ENCODE results near the gene MEGF8. TPM values are rescaled to one million over a fixed set of nuclear protein-coding genes. Genes with fewer than 3 reads are reported as not detected.

The MEGF8 gene
- total RNA-seq, 1 donor from 2014 or later, result 4.3 TPM

DNA sequence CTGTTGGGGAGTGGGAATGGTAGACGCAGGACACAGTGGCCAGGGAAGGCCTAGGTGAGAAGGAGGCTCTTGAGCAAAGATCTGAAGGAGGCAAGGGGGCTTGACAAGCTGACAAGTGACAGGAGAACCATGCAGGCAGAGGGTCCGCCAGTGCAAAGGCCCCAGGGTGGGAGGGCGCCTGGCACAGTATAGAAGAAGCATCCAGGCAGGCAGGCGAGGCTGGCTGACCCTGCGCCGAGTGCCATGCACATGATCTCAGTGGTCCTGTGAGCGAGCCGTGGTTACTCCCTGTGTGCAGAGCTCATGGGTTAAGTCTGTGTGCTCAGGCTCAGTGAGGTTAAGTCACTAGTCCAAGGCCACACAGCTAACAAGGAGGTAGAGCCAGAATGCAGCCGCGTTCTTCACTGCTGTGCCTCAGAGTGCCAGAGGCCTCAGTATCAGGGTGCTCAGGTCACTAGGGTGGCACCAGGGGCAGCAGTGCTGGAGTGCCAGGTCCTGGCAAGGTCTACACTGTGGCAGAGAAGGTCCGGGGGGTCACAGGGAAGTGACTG is 49.5 kb downstream of the MEGF8 start:
- intact Hi-C loops (cut with micrococcal nuclease), result no loop called here

DNA sequence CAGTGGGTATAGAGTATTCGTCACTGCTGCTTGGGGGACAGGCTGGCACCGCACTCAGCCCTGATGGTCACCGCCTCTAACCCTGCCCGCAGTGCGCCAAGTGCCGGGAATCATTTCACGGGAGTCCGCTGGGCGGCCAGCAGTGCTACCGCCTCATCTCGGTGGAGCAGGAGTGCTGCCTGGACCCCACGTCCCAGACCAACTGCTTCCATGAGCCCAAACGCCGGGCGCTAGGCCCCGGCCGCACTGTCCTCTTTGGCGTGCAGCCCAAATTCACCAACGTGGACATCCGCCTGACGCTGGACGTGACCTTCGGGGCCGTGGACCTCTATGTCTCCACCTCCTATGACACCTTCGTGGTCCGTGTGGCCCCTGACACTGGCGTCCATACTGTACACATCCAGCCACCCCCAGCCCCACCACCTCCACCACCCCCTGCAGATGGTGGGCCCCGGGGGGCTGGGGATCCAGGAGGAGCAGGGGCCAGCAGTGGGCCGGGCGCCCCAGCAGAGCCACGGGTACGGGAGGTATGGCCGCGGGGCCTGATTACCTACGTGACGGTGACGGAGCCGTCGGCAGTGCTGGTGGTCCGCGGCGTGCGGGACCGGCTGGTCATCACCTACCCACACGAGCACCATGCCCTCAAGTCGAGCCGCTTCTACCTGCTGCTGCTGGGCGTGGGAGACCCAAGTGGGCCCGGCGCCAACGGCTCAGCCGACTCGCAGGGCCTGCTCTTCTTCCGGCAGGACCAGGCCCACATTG is 50.2 kb downstream of the MEGF8 start:
- intact Hi-C loops (cut with micrococcal nuclease), result no loop called here

- intact Hi-C loops (cut with micrococcal nuclease), result no loop called here
These were observed 50.7 kb downstream of the MEGF8 start for GRCh38 chr19:42376177-42376555.

GRCh38 chr19:42378225-42379215 is 53.1 kb downstream of the MEGF8 start:
- intact Hi-C loops (cut with micrococcal nuclease), result no loop called here

DNA sequence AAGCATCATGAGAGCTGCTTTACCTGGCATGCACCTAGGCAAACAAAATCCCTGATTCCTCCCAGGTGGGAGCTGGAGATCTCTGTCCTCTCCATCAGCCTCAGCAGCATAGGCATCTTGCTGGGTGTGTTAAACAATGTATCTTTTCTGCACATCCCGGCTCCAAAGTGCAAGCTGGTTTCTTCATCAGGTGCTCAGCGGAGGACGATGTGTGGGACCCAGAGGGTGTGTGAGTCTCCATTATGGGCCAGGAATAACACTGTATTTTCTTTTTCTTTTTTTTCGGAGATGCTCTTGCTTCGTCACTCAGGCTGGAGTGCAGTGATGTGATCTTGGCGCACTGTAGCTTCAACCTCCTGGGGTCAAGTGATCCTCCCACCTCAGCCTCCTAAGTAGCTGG is 54.7 kb downstream of the MEGF8 start:
- intact Hi-C loops (cut with micrococcal nuclease), result loop anchor here (2.0 kb wide), 1 partner anchor 63 kb away; no protein-coding TSS in a partner anchor

DNA sequence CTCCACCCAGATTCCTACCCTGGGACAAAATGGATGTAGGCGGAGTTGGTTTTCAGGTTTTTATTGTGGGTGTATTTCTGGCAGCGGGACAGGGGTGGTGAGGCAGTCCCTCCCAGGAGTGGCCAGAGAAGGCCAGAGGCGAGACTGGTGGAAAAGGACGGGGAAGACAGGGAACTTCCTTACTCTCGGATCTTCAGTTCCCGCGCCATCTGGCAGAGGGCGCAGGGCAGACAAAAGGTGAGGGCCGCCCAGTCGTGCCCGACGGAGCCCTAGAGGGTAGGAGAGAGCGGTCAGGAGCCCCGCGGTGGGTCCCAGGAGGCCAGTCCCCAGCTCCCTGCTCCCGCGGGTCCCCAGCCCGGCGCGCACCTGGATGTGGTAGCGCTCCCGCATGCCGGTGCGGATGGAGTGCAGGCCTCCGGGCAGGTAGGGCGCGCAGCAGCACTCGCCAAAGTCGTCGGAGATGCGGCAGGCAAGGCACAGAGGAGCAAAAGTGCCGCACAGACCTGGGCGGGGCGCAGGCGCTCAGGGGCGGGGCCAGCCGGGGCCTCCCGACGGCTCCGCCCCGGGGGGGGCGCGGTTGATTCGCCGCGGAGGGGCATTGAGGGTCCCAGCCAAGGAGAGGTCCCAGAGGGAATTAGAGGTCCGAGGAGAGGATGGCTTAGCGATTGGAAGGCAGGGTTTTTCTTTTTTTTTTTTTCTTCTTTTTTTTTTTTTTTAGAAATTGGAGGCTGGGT is 61.7 kb downstream of the MEGF8 start:
- intact Hi-C loops (cut with micrococcal nuclease), result loop anchor here (1.0 kb wide), 3 partner anchors 10 to 46 kb away; no protein-coding TSS in a partner anchor

DNA sequence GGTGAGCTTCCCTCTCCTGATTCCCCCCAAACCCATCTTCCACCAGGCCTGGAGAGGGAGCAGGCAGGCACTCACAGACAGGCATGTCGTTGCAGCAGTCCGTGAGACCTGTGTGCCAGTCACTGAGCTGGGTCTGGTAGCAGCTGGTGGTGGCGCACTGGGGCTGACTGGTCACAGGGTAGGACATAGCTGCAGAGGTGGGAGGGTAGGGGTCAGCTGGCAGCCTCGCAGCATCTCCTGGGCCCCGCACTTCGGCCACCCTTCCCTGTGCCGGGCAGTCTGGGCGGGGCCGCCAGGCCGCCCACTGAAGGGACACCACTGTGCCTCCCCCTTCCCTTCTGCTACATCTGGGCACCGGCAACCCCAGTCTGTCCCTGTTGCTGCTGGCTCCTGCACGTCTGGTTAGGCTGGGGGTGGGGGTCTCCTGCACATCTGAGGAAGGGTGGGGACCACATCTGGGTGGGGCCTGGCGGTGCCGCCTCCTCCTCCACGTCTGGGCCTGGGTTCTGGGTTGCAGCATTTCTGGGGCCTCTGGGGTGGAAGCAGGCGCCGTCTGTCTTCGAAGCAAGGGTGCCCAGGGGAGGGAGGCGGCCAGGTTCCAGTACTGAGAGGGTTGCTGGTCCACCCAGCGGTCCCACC is 63.5 kb downstream of the MEGF8 start:
- intact Hi-C loops (cut with micrococcal nuclease), result no loop called here

DNA sequence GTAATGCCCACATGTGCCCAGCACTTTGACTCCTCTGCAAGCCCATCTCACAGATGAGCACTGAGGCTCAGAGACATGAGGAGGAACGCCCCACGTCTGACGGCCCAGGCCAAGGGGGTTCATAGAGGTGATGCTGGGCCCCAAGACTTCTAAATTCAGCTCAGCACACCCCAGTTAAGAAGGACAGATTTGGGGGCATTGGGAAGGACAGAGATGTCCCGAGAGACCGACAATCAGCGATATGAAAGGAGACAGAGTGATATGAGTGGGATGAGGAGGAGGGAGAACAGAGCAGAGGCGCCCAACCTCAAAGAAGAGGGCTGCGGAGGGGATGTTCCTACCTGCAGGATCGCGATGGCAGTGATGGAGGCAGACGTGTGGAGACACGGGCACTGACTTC is 64.5 kb downstream of the MEGF8 start, which contains the start of gene CNFN:
Gene CNFN, minus strand, starts transcription at position 399 of the 400 bp plus-strand sequence. CDS start 1,260 bp downstream, outside the sequence.
- intact Hi-C loops (cut with micrococcal nuclease), result no loop called here

- intact Hi-C loops (cut with micrococcal nuclease), result no loop called here
These were observed 66.7 kb downstream of the MEGF8 start for GRCh38 chr19:42392165-42392564.

GRCh38 chr19:42394751-42395150 is 69.3 kb downstream of the MEGF8 start:
- intact Hi-C loops (cut with micrococcal nuclease), result loop anchor here (5.0 kb wide), 1 partner anchor 262 kb away; the partner anchor contains the start of gene POU2F2

GRCh38 chr19:42396381-42397262 is 71.2 kb downstream of the MEGF8 start:
- intact Hi-C loops (cut with micrococcal nuclease), result loop anchor here (1.0 to 5.0 kb wide), 10 partner anchors 9 to 322 kb away; partner anchors contain the start of genes DEDD2, MEGF8, PAFAH1B3 and POU2F2

DNA sequence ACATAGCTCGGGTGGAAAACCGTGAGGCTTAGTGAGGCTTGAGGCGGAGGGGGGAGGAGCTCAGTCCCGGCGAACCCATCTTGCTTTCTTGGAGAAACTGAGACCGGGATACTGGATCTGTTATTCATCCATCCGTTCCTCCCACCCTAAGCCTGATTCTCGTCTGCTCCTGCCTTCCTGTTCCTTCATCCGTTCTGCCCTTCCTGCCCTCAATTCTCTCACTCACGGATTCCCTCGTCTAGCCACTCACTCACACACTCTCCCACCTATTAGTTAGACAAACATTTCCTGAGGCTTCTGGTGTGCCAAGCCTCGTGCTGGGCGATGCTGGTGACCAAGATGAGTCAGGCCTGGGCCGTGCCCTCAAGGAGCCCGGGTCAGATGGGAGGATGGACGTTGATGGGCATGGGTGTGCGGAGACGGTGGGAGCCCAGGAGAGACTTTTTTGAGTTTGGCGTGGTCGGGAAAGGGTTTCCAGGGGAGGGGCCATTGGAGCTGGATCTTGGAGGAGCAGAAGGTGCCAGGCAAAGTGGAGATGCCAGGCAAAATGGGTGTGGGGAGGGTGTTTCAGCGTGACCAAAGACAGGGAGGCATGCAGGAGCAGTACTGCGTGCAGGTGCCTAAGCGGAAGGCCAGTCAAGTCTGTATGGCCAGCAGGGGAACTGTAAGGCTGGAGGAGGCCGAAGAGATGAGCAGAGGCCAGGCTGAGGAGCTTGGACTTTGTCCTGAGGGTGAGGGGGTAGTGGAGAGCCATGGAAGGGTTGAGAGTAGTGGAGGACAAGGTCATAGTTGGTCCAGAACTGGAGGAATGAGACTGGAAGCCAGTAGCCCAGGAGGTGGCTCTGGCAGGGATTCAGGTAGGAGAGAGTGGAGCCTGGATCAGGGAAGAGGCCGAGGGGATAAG is 72.1 kb downstream of the MEGF8 start:
- intact Hi-C loops (cut with micrococcal nuclease), result loop anchor here (1.0 to 5.0 kb wide), 9 partner anchors 10 to 323 kb away; partner anchors contain the start of genes MEGF8, PAFAH1B3, POU2F2 and PRR19

DNA sequence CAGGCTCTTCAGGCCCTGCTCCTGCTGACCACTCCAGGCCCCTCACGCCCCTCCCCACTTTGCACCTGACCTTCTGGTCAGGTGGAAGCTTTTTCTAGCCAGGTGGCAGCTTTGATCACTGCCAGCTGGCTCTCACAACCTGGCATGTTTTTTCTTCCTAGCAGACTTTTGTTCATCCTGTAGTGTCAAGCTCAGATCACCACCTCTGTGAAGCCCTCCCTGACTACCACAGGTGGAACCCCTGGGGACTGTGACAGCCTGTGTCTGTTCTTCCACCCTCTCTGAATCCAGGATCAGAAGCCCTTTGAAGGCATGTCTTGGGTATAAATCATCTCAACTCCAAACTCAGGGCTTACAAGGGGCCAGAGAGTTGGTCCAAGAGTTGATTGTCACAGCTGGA is 75.0 kb downstream of the MEGF8 start:
- intact Hi-C loops (cut with micrococcal nuclease), result no loop called here

- intact Hi-C loops (cut with micrococcal nuclease), result loop anchor here (1.0 kb wide), 4 partner anchors 22 to 293 kb away; partner anchors contain the start of gene MEGF8
These were observed 76.2 kb downstream of the MEGF8 start for GRCh38 chr19:42401365-42402303.

DNA sequence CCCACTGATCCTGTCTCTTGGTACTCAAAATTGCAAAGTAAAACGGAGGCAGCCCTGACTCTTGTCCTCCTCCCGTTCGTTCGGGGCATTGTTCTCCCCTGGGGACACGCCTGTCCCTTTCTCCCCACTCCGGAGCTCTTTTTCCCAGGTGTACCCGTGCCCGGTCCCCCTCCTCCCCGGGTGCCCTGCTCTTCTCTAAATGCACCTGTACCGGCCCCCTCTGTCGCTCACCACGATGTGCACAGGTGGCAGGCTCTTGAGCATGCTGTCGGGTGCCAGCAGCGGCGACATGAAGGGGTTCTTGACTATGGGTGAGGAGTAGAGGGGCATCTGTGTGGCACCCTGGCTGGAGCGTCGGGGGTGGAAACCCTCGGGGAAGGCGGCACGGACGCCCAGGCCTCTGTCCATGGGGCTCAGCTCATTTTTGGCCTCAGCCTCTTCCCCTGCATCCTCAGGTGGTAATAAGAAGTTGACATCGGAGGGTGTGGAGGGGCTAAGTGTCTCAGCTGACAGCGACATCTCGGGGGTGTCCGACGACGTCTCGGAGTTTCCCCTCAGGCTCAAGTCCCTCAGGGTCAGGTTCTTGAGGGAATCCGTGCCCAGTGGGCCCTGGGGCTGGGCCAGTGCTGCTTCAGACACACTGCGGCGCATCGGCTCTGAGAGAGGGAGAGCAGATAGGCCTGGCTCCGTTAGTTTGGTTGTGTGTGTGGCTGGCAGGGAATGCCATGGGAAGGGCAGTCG is 77.1 kb downstream of the MEGF8 start:
- intact Hi-C loops (cut with micrococcal nuclease), result loop anchor here (1.0 kb wide), 1 partner anchor 36 kb away; no protein-coding TSS in a partner anchor

DNA sequence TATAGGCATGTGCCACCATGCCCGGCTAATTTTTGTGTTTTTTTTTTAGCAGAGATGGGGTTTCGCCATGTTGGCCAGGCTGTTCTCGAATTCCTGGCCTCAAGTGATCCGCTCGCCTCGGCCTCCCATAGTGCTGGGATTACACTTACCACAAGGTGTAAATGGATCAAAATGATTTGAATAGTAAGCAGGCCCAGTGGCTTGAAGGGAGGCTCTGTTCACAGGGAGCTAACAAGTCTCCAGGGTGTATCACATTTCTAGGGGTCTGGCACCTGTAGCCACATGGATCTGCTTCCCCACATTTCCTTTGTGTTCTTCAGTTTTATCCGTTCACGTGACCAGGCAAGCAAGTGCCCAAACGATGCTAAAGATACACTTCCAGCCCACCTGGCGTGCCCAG is 78.2 kb downstream of the MEGF8 start:
- intact Hi-C loops (cut with micrococcal nuclease), result no loop called here

Data from T-helper 1 cell treated with Interleukin-12 subunit alpha and Interleukin-12 subunit beta and Interleukin-4 antibody, amounts not matched to agents 30 ng/mL and 1 ng/mL, for 36 hours (primary cell).